ENCODE data around the gene PCF11.

GRCh38 chr11:83166193-83166866 lies 9.4 kb downstream of the PCF11 start:
- no peak for TF ChIP-seq CTCF (IDR thresholded peaks at IDR 0.05; ENCODE audit: low read depth, low read length)
- TF ChIP-seq POLR2A (IDR thresholded peaks at IDR 0.05; ENCODE audit: extremely low read depth, insufficient read length): no peak
